CD4-positive, alpha-beta T cell treated with Interleukin-6 for 4 hours (primary cell): ENCODE data around the gene FOXP1.
"Not testable (repeated sequence)": the region's sequence is repeated elsewhere in the genome, so short reads cannot be mapped to it uniquely, and the experiment has no call there.

Experiments
- DNase-seq: peaks from one replicate; pipeline ENCODE4 v3.0.0-alpha.2; 2020; ENCODE audit warnings: mixed read lengths

FOXP1 gene

DNA sequence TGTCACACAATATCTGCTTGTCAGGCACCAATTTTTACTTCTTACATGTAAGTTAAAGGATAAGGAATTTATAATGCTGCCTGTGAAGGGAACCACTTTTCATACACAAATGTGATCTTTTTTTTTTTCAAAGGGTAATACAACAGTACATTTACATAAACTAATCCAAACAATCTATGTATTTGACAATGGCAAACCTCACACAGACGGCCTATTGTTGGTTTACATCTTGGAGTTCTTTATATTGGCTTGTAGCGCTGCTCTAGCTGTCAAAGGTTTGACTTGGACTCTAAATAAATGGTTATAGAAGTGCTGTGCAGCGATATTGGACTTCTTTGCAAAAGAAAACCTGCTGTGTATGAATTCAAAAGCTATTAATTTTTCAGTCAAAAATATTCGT, 598.0 kb downstream of the FOXP1 start:
- DNase-seq = no peak

DNA sequence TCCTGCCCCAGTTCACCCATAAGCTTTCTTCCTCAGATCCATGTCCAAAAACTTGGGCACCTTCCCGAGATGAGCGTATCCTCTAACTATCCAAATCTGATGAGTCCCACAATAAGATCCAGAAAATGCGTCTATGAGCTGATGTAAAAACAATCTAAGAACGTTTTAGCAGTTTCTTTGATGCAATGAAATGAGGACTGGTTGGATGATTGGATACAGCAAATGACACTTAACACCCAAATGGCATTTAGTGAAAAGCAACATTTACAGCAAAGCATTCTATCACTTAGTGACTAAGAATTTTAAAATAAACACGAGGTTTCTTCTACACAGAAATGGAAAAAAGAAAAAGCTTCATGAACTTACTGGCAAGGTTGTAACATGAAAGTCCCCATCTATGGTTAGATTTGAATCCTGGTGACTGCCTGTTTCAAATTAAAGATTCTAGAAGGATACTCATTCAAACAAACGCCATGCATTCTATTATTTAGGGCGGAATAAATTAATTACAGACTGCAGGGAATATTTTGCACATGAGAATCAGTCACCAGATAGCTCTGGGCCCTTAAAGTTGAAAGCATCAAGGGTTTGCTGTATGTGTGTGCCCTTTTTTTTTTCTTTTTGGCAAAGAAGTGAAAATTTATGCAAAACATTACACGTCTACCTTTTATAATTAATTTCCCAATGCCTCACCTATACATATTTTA, 598.6 kb downstream of the FOXP1 start:
- DNase-seq = no peak

DNA sequence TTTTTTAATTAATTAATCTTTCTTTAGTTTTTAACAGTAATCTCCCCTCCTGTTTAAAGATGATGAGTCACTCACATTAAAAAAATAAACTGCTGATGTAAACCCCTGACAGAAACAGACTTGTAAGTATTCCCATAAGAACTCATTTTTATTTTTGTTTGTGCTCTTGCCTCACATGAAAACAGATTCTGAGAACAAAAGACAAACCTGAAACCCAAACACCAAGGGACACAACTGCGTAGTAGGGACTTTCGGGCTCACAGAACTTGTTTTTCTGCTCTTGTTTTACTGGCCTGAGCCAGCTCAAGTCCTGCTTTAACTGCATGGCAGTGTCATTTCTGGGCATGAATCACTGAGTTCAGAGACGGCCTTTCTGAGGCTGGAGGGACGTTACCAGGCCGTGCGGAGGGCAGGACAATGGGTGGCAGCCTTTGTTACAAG, 600.8 kb downstream of the FOXP1 start:
- no peak for DNase-seq

DNA sequence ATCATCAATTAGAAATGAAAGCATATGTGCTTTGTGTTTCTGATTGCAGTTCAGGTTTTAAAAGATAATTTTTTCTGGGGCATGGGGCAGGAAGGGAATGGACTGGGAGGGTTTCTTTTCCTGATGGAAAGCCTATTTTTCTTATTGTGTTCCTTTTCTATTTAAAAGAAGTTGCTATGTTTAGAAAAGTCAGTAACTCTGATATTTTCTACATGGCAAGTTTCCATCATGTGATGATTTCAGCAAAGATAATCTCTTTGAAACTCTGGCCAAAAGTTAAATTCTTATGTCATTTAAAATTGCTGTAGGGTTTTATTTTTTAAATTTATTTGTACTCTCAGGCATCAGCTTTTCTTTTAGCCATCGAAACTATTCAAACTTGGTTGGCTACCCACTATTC, 601.2 kb downstream of the FOXP1 start:
- DNase-seq = no peak

DNA sequence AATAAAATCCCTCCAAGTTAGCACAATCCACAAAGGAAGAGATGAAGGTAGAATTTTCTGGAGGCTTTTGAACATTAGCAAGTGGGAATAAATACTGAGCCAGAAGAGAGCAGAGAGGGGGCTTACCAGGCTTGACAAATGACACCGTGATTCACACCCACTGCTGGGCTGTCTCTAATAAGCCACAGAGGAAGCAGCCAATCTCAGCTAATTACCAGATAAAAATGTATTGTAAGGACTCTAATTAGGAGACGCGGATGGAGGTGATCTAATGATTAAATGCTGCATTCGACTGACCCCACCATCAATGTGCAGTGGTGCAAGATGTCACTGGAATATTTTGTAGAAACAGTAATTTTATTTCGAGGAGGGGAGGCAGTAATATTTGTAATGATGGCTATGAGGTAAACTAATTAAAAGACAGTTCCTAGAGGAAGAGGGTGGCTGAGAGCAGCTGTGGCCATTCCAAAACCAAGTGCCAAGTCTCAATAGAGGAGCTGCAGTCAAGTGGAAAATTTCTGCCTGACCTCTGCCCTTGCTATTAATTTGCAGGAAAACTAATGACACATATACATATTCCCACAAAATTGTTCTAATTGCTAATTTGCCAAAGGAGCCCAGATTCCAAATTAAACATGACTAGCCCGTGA, 602.2 kb downstream of the FOXP1 start:
- DNase-seq = no peak

DNA sequence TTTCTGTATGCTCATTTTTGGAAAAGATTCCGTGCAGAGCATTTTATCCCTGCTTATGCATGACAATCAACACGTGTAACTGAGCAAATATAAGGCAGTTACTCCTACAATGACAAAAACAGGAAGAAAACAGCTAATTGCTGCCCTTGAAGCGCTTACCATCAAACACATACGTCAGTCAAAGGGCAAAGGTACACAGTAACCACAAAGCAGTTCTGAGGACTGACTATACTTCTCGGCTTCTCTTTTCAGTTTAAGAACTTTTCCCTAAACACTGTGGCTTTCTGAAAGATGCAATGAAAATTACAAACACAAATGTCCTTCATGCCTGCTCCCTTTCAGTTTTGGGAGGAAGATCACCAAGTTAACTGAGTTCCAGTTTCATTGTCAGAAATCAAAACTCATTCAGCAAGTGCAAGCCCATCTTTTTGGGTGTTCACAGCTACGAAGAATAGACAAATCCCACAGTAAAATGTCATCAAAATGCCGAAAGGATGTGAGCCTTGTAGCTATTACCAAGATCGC, 602.8 kb downstream of the FOXP1 start:
- DNase-seq = no peak

DNA sequence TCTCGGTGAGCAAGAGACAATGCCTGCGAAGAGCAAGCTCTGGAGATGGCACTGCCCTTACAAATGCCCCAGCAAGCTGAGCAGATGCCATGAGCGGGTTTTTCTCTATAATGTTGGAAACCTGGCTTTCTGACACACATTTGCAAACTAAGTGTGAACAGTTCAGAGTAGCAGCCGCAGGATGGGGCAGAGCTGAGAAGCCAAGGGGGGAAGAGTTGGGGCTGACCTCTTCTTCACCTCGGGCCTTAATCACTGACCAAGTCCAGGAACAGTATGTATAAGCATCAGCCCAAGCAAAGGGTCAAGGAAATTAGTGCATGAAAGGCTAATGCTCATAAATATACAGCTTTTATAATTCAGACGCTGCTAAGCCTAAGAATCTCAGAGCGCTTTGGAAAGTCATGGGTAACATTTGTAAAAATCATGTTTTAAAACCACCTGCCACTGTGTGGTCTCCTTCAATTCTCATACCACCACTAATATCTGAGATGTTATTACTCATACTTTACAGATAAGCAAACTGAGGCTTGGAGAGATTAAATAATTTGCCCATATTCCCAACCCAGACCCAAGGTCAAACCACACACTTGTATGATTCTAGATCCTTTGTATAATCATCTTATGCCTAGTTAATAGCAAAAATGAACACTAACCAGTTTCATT, 603.4 kb downstream of the FOXP1 start:
- no peak for DNase-seq

DNA sequence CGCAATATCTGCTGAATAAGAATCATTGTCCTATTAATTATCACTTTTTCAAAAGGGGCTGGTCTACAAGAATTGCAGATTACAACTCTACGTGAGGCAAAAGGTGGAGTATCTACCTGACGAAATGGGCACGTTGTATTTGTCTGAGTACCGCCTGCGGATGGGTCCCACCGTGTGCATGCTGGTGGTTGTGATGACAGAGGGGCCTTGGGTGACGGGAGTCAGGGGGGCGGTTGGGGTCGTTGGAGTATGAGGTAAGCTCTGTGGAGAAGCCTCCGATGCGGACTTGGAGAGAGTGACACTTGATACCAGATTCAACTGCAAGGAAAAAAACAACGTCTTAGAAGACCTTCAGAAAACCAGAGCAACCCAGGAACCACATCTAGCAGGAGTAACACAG, 605.8 kb downstream of the FOXP1 start:
- no peak for DNase-seq

DNA sequence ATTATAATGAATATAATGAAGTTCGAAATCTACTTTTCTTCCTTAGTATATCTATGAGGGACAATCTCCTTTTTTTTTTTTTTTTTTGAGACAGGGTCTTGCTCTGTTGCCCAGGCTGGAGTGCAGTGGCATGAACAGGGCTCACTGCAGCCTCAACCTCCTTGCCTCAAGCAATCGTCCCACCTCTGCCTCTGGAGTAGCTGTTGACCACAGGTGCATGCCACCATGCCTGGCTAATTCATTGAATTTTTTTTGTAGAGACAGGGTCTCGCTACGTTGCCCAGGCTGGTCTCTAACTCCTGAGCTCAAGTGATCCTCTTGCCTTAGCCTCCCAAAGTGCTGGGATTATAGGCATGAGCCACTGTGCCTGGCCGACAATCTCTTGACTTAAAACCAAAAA, 607.5 kb downstream of the FOXP1 start:
- DNase-seq = not testable (repeated sequence)

DNA sequence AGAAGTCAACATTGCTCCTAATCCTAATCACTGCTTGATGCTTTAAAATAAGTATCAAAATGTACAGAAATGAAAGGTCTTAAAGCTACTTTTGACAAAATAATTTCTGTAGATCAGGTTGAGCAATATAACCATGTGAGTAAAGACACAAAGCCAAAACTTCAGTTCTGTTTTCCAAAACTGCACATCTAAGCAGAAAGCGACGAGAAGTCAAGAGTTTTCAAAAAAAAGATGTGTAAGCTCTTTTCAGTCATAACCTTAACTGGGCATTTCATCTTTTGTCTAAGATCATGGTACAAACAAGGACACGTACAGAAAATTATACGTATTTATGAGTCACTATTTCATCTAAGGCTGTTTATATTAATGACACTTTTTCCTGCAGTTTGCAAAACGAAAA, 608.8 kb downstream of the FOXP1 start:
- DNase-seq = no peak

DNA sequence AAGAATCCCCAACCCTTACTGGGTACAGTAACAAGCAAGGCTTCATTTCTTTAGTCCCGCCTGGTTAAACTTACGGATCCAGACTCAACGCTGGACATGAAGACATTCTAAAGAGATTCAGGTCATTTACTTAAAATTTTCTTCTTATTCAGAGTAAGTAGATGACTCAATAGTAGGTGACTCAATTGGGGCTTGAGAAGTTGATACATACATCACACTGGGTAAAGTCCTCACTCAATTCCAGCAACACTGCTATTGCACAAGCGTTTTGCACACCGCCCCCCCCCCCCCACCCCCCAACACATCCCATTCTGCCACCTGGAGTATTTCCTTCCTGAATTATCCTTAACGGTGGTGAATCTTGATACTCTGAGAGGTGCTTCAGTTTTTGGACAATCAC, 610.0 kb downstream of the FOXP1 start:
- DNase-seq = no peak

DNA sequence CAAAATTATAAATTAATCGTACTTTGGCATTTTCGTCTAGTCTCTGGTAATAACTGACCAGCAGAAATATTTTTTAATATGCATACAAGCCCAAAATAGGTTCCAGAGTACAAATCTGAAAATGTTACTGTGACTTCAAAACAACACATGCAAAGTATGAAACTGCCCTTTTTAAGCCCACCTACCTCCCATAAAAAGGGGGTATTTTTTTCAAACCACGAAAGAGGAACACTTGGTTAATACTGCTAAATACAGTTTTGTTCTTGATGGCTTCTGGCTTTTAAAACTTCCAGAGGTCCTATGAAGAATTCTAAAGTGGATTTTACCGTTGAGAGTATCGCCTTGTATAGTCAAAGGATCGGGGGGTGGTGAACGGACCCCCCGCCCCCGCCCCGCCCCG, 610.7 kb downstream of the FOXP1 start:
- no peak for DNase-seq

DNA sequence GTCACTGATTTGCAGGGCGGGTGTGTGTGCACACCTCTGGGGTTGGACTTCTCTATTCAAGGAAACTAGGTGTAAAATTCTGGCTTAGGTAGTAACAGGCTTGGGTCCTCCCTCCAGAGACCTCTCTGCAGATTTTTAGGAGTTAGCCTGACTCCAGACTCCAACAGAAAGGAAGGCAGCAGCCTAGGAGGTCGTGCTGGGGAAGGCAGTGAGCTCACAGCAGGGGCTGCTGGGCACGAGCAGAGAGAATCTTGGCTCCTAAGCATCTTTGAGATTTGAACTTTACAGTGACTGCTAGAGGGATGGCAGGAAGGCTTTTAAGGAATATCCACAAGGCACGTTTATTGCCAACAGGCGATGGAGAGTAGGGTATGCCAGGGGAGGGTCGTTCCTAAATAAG, 612.6 kb downstream of the FOXP1 start:
- DNase-seq = no peak

DNA sequence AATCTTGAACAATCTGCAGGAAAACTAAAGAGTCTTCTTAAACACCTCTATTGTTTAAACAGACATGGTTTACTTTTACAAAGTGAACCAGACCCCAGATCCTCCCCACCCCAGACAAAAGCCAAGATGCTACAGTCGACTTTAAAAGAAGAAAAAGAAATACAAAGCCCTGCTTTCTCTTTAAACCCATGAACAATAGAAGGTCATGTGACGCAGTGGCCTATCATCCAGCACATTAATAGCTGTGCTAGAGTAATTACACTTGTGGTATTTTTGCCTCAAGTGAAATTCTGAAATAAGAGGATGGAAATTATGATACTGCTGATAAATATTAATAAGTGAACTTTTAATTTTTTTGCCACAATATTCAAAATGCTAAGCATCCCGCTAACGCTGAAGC, 613.4 kb downstream of the FOXP1 start:
- no peak for DNase-seq

DNA sequence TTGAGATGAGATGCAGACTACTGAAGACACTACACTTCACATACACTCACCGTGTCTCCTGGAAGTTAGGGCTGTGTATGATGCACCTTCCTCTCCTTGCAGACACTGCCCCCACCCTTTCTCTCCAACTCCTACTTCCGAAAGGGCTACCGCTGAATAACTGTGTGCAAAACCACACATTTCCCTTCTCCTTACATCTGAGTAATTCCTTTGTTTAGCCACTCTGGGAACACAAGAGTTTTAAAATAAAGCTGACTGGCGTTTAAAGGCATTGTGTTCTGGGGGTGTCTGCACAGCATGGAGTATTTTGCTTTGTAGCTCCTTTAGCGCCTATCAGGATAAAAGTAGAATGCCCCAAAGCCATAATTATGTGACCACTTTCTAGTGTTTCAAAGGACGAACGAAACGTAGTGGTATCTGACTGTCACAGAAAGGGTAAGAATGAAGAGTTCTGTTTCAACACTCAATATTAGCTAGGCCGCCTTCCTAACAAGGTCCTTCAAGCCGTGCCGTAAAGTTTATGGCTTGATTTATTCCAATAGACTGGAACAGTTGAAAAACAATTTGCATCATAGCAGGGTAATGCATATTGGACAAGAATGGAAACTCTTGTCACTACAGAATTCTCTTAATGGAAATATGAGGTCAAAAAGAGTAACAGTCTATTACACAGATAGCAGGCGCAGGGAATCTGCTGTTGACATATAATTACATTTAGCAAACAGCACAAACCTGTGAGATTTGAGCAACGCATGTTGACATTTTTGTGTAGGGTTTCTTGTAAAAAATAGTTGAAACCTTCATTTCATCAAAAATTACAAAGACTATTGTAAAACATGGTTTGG, 619.9 kb downstream of the FOXP1 start:
- no peak for DNase-seq

DNA sequence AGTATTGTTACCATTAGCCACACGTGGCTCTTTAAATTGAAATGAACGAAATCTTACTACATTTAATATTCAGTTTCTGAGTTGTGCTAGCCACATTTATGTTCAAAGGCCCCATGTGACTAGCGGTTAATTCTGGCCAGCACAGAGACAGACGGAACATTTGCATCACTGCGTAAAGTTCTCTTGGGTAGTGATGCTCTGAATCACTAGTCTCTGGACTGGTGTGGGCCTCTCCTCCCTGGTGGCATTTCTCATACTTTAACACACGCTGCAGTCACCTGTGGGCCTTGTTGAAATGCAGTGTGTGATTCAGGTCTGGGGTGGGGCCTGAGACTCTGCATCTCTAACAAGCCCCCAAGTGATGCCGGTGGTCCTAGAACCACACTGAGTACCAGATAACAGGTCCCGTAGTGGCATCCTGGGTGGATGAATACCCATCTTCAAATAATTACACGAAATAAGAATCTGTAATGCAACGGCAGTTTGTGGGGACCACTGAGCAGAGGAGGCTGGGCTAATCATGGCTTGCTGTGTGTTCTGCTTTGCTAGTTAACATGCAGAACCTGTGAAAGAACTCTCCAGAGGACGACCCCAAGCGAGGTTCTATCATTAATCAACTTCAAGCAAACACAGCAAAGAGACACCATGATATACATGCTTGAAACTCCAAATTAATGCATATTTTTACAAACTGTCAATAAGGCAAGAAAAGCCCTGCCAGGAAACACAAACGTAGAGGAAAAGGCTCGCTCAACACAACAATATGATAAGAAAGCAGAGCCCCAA, 623.8 kb downstream of the FOXP1 start:
- DNase-seq = no peak

DNA sequence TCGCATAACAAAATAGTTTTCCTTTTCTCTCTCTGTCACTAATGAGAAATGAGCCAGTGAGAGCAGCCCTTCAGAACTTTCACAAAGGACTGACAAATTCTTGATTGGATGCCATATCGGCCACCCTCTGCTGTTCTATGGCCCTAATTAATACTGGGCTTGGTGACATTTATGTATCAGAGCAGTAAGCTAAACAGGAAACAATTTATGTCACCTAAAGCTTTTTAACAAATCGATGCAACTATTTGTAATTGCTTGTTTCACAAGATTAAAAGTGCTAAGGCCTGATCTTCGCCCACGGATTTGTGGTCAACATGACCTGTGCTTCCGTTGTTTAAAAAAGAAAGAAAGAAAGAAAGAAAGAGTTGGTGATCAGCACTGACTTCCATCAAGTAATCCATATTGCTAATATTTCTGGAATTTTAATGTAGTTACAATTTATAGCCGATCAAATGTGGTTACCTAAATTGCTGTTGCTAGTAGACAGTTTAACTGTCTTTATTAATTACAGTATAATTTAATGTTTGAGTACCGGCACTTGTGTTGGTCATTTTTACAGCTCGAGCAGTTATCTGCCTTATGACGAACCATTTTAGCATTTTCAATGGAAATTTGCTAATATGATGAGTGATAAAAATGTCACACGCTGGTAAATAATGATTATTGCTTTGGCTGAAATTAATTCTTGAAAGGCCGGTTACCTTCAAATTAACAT, 631.3 kb downstream of the FOXP1 start:
- DNase-seq = no peak

DNA sequence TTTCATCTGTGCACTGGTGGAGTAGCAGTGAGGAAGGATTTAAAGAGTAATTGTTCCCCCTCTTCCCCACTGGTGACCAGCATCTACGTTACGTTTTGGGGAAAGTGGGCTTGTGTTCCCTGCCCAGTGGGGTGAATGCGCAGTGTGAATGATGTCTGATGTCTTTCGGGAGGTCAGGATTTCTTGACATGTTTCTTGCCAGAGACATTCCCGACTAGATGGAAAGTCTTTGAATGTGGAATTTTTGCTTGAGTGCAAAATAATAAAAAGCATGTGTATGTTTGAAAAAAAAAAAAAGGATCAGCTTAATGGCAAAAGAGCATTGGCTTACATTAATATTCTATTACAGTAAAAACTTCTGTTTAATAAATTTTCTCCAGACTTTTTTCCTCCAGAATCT, 632.2 kb downstream of the FOXP1 start:
- no peak for DNase-seq

DNA sequence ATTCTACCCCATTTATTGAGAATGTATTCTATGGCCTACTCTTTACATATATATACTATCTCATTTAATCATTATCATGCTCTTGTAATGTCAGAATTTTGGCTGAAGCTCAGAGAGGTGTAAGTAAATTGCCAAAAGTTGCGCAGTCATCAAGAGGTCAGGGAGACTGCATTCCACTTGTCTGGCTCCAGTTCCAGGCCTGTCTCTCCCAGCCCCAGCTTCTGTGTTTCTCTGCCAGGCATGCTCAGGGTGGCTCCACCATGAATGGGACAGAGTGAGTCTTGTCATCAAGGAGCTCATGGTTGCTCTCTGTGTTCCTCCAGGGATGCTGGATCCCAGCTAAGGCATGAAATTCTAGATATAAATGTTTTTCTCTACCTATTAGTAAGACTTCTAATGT, 635.9 kb downstream of the FOXP1 start:
- no peak for DNase-seq

DNA sequence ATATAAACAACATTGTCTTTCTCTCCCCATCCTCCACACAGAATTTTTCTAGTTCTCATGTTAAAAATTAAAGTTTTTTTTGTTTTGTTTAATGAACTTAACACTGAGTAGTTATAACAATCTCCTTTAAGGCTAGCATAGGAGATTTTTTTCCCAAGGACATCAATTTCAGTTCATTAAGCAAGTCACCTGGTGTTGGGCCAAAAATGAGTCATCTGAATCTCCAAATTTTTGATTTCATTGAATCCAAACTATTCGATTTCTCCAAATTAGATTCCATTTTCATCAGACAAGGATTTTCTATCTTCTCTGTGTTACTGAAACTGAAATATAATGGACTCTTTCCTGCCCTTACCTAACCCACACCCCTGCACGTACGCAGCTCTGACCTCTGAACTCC, 639.6 kb downstream of the FOXP1 start:
- no peak for DNase-seq

DNA sequence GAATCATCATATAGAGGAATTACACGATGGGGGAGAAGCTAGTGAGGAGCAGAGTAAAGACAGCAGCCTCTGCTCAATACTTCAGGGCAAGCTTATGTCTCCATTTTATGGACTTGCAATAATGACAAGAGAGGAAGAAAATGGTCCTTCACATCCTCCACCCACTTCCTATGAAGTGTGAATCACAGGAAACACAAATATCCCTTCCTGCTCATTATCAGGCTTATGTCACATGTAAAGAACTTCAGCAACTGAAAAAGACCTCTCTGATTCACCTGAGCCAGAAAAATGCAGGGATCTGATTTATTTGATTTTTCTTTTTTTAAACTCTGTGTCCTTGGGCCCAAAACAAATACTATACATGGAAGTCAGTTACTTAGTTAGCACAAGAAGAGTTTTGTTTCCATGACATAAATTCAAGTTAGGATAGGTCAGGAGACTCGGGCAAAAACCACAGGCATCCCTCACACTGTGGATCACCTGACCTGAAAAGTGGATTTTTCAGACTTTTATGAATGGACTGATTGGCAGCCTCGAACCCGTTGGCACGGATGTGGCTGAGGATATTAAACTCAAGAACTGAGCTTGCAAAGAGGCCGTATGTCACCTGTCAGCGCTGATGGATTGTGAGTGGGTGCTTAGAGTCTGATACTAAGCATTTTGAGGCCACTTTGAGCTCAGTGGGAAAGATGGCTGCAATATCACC, 650.3 kb downstream of the FOXP1 start:
- DNase-seq = no peak
